Upper lobe of right lung (tissue), 1 donor: Measurements from ENCODE around the gene PIP5K1C. TPM values are rescaled to one million over a fixed set of nuclear protein-coding genes. Genes with fewer than 3 reads are reported as not detected.

ENCODE experiments used
- ATAC-seq: fragments of 200-7000 bp; cut with Tn5 transposase; one replicate; pipeline ENCODE4 v1.9.1; 2020; ENCODE audit warnings: mild to moderate bottlenecking, moderate library complexity
- DNase-seq: peaks from one replicate; pipeline ENCODE4 v3.0.0-alpha.2; 2020
- H3K27ac ChIP-seq: fragments of 200-600 bp; one replicate; pipeline ENCODE4 v1.8.0; 2022
- H3K27me3 ChIP-seq: fragments of 200-600 bp; one replicate; pipeline ENCODE4 v1.8.0; 2022; ENCODE audit warnings: mild to moderate bottlenecking
- H3K36me3 ChIP-seq: fragments of 200-600 bp; one replicate; pipeline ENCODE4 v1.8.0; 2022
- H3K4me1 ChIP-seq: fragments of 200-600 bp; one replicate; pipeline ENCODE4 v1.8.0; 2022
- H3K4me3 ChIP-seq: fragments of 200-600 bp; one replicate; pipeline ENCODE4 v1.8.0; 2022; ENCODE audit warnings: mild to moderate bottlenecking
- H3K9me3 ChIP-seq: fragments of 200-600 bp; one replicate; pipeline ENCODE4 v1.8.0; 2022
- CTCF ChIP-seq: fragments of 200-600 bp; IDR thresholded peaks from one replicate; pipeline ENCODE4 v1.8.0; 2022; ENCODE audit warnings: antibody characterized with exemption
- intact Hi-C: fragments of 100-400 bp; cut with DNase I; formaldehyde crosslinking; loops from one replicate; pipeline ENCODE4 v1.11.0; 2022
- total RNA-seq: library from RNA; stranded (reverse); fragmentation: NEBNext Ultra II Directional; extraction: Animal tissue kit (Norgen Biotek cat#: 25700); gene quantifications from one replicate; pipeline ENCODE4 v1.2.1, GENCODE V29; 2021
- donor health status: DM: no; HTN: yes; CAD: no; lungs with severe emphysema.

The PIP5K1C gene
- total RNA-seq, 1 donor from 2014 or later: 42.1 TPM

- Histone ChIP-seq H3K9me3 (no peaks in the 10 kb centered on the region), H3K36me3 (peaks cover 25% of the 10 kb centered on the region), H3K27ac (no peak overlapping the region), H3K4me1 (no peaks in the 10 kb centered on the region), H3K4me3 (no peak overlapping the region), H3K27me3 (no peaks in the 10 kb centered on the region)
- ATAC-seq (no peak), DNase-seq (no peak)
- TF ChIP-seq CTCF: no peak
- intact Hi-C loops: no loop called here
These were observed 36.4 kb downstream of the PIP5K1C start for GRCh38 chr19:3663838-3664237.

DNA sequence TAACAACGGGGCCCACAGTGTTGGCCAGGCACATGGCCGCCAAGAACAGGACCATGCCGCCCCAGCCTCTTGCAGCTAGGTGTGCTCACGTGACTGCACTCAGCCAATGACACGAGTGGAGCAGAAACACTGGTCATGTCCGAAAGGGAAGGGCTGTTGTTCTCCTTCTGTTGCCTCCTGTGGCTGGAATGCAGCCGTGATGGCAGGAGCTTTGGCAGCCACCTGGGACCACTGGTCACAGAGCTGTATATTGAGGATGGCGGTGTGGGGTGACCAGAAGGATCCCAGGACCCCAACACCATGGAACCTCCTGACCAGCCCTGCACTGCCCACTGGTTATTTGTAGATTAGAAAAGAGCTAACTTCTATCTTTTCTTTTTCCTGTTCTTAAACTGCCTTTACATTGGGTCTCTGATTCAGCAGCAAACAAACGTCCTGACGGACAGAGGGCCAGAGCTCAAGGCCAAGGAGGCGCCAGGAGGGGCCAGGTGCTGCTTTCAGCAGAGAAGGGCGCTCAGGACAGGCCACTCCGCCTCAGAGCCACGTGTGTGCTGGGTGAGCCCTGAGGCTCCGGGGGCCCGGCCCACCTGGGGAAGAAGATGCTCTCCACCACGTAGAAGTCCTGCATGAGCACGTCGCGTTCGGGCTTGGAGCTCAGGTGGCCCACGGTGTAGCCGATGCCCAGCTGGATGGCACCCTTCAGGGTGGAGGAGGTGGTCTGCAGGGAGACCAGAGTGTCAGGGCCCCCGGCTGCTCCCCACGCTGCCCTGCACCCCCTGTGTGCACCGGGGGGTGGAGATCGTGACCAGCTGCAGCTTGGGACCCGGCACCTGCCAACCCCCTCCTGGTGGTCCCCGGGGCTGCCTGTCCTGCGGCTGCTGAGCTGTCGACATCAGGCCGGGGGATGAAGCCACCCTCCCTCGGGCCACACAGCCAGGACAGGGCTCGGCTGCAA is 38.7 kb downstream of the PIP5K1C start:
- intact Hi-C loops: no loop called here
- Histone ChIP-seq H3K27ac (no peak overlapping the region), H3K4me1 (no peaks in the 10 kb centered on the region), H3K36me3 (peaks cover 41% of the 10 kb centered on the region), H3K27me3 (no peaks in the 10 kb centered on the region), H3K4me3 (no peak overlapping the region), H3K9me3 (no peaks in the 10 kb centered on the region)
- DNase-seq (no peak), ATAC-seq (no peak)
- TF ChIP-seq CTCF: no peak

DNA sequence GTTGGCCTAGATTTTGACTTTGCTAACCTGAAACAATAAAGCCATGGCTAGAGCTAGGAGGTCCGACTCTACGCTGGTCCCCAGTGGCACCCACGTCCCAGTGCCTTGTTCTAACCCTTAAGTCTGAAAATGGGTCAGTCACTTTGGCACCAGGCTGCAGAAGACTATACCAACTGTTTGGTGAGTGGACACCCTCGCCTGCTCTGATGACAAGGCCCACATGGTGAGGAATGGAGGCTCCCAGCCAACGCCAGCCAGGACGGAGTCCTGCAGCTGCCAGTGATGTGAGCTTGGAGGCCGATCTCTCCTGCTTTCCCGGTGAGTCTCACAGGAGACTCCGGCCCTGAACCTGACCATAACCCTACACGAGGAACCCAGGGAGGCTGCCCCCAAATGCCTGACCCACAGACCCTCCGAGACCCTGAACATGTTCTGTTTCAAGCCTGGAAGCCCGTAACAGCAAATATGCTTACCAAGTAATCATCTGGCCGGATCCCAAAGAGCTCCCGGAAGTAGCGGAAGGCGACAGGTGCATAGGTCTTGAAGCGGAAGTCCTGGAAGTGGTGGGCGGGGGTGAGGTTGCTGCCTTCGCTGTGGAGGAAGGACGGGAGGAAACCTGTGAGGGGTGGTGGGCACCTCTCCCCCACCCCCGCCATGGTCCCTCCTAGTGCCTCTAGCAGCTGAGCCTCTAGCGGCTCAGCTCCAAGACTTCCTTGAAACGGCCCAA is 39.6 kb downstream of the PIP5K1C start:
- no peak for ATAC-seq
- intact Hi-C loops: no loop called here
- H3K36me3 ChIP-seq: peaks cover 50% of the 10 kb centered on the region

DNA sequence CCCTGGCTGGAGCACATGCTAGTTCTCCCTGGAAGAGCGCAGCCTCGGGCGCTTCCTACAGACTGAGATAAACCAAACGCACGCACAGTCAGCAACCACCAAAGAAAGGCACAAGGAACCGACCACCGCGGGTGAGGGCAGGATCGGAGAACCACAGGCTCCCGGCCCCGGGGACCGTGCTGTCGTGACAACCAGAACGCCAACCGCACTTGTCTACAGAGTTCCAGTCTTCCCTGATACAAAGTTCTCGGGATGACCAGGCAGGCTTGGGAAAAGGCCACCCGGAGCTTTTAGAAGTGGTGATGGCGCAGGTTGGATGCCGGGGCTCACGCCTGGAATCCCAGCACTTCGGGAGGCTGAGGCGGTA is 40.5 kb downstream of the PIP5K1C start:
- no peak overlapping the region for H3K4me3 ChIP-seq
- H3K4me1 ChIP-seq: no peaks in the 10 kb centered on the region
- DNase-seq (no peak), ATAC-seq (no peak)
- TF ChIP-seq CTCF: no peak
- H3K36me3 ChIP-seq: peaks cover 45% of the 10 kb centered on the region
- intact Hi-C loops: no loop called here
- H3K9me3 ChIP-seq: no peaks in the 10 kb centered on the region
- no peaks in the 10 kb centered on the region for H3K27me3 ChIP-seq
- H3K27ac ChIP-seq: no peak overlapping the region

More for the DNA sequence above, 39.6 kb downstream of the PIP5K1C start:
- H3K9me3 ChIP-seq: no peaks in the 10 kb centered on the region
- TF ChIP-seq CTCF: no peak
- no peak for DNase-seq
- H3K27ac ChIP-seq: no peak overlapping the region
- no peak overlapping the region for H3K4me3 ChIP-seq
- no peaks in the 10 kb centered on the region for H3K27me3 ChIP-seq
- H3K4me1 ChIP-seq: no peaks in the 10 kb centered on the region

GRCh38 chr19:3658870-3659745 is 41.2 kb downstream of the PIP5K1C start:
- no peak overlapping the region for H3K4me3 ChIP-seq
- ATAC-seq (no peak), DNase-seq (no peak)
- no peaks in the 10 kb centered on the region for H3K9me3 ChIP-seq
- intact Hi-C loops: no loop called here
- no peak for TF ChIP-seq CTCF
- no peaks in the 10 kb centered on the region for H3K27me3 ChIP-seq
- no peak overlapping the region for H3K27ac ChIP-seq
- H3K4me1 ChIP-seq: no peaks in the 10 kb centered on the region
- H3K36me3 ChIP-seq: peaks cover 40% of the 10 kb centered on the region
